CD14-positive monocyte (primary cell): Measurements from ENCODE around the gene CHST11. TPM values are rescaled to one million over a fixed set of nuclear protein-coding genes. Genes with fewer than 3 reads are reported as not detected.

ENCODE experiments used
- DNase-seq, 3 donors: peaks; one replicate each; pipeline ENCODE4 v3.0.0-alpha.2; 2011 to 2022
- H2AFZ ChIP-seq: 2 replicates; pipeline ENCODE4 v1.6.0; 2012; ENCODE audit warnings: mild to moderate bottlenecking, low read depth, low read length, inconsistent platforms; ENCODE audit not compliant: insufficient read depth, poor library complexity, severe bottlenecking
- H3K27ac ChIP-seq, 2 donors: 1 replicate in 1 of 2; 2 replicates in 1 of 2; pipeline ENCODE4 v1.5.1; 2012 to 2013; ENCODE audit warnings: low read length in 2 of 2, control low read depth in 1 of 2, inconsistent platforms in 1 of 2, low read depth in 1 of 2, mild to moderate bottlenecking in 1 of 2
- H3K27me3 ChIP-seq, 2 donors: one replicate each; pipeline versions ENCODE4 v1.6.0 to v1.6.1; 2011 to 2013; ENCODE audit warnings: low read length in 2 of 2; ENCODE audit not compliant: control insufficient read depth in 2 of 2, insufficient read depth in 2 of 2
- H3K36me3 ChIP-seq, 2 donors: replicated peaks in 1 of 2; 1 replicate in 1 of 2; 2 replicates in 1 of 2; pipeline versions ENCODE4 v1.5.1 to v1.6.1; 2012 to 2013; ENCODE audit warnings: low read length in 2 of 2, control low read depth in 1 of 2, inconsistent platforms in 1 of 2, mild to moderate bottlenecking in 1 of 2; ENCODE audit not compliant: insufficient read depth in 2 of 2, control insufficient read depth in 1 of 2
- H3K4me1 ChIP-seq, 2 donors: 1 replicate in 1 of 2; 2 replicates in 1 of 2; pipeline versions ENCODE4 v1.5.1 to v1.6.1; 2012 to 2013; ENCODE audit warnings: low read length in 2 of 2, control low read depth in 1 of 2, inconsistent platforms in 1 of 2, mild to moderate bottlenecking in 1 of 2, moderate library complexity in 1 of 2; ENCODE audit not compliant: insufficient read depth in 2 of 2, control insufficient read depth in 1 of 2
- H3K4me2 ChIP-seq: replicated peaks from 2 replicates; pipeline ENCODE3; 2012; ENCODE audit warnings: low read length, moderate library complexity, mild to moderate bottlenecking; ENCODE audit not compliant: poor library complexity, severe bottlenecking; ENCODE audit errors: extremely low read depth
- H3K4me3 ChIP-seq, 3 experiments: fragments of 200-600 bp in 1 of 3; sonication (generic) in 1 of 3; replicated peaks in 1 of 3; 1 replicate in 2 of 3; 2 replicates in 1 of 3; pipeline ENCODE4 v1.5.1; 2011 to 2013; ENCODE audit warnings: low read length in 3 of 3, mild to moderate bottlenecking in 3 of 3, control low read depth in 2 of 3, low read depth in 2 of 3, inconsistent platforms in 1 of 3, moderate library complexity in 1 of 3
- H3K79me2 ChIP-seq: 2 replicates; pipeline ENCODE4 v1.6.0; 2012; ENCODE audit warnings: mild to moderate bottlenecking, control low read depth, inconsistent platforms, low read length, moderate library complexity; ENCODE audit not compliant: insufficient read depth
- H3K9ac ChIP-seq: 2 replicates; pipeline ENCODE4 v1.6.0; 2017; ENCODE audit warnings: low read length, mild to moderate bottlenecking; ENCODE audit not compliant: insufficient read depth, poor library complexity, severe bottlenecking
- H3K9me3 ChIP-seq, 2 donors: replicated peaks in 1 of 2; 1 replicate in 1 of 2; 2 replicates in 1 of 2; pipeline versions ENCODE4 v1.5.1 to v1.6.1; 2012 to 2013; ENCODE audit warnings: low read length in 2 of 2, control low read depth in 1 of 2; ENCODE audit not compliant: control insufficient read depth in 1 of 2, insufficient read depth in 1 of 2
- H4K20me1 ChIP-seq: 2 replicates; pipeline ENCODE4 v1.6.0; 2012; ENCODE audit warnings: mild to moderate bottlenecking, low read length, control low read depth, moderate library complexity; ENCODE audit not compliant: insufficient read depth
- H3K27ac Mint-ChIP-seq, 7 donors: one replicate each; pipeline ENCODE4 v1.8.0; 2020; ENCODE audit warnings: mild to moderate bottlenecking in 7 of 7, mixed read lengths in 7 of 7, moderate library complexity in 6 of 7, inconsistent platforms in 2 of 7
- H3K27me3 Mint-ChIP-seq, 3 donors: one replicate each; pipeline ENCODE4 v1.8.0; 2021 to 2022; ENCODE audit warnings: low read depth in 3 of 3, mild to moderate bottlenecking in 3 of 3, mixed read lengths in 3 of 3, moderate library complexity in 3 of 3, inconsistent platforms in 1 of 3
- H3K36me3 Mint-ChIP-seq, 2 donors: one replicate each; pipeline ENCODE4 v1.8.0; 2020; ENCODE audit warnings: mixed read lengths in 2 of 2, inconsistent platforms in 1 of 2, mild to moderate bottlenecking in 1 of 2
- H3K4me1 Mint-ChIP-seq: one replicate; pipeline ENCODE4 v1.8.0; 2020; ENCODE audit warnings: mild to moderate bottlenecking, mixed read lengths
- H3K4me3 Mint-ChIP-seq, 2 donors: one replicate each; pipeline ENCODE4 v1.8.0; 2020; ENCODE audit warnings: mild to moderate bottlenecking in 2 of 2, mixed read lengths in 2 of 2, moderate library complexity in 1 of 2
- H3K9me3 Mint-ChIP-seq, 7 donors: one replicate each; pipeline ENCODE4 v1.8.0; 2020 to 2022; ENCODE audit warnings: mixed read lengths in 7 of 7, mild to moderate bottlenecking in 6 of 7, moderate library complexity in 6 of 7, inconsistent platforms in 2 of 7
- CTCF ChIP-seq: fragments of 200-600 bp; IDR thresholded peaks from one replicate; pipeline ENCODE4 v1.8.0; 2022; ENCODE audit warnings: antibody characterized with exemption, mild to moderate bottlenecking
- WGBS: methylation state at CpG from one replicate; pipeline ENCODE4 v1.1.5; 2013; ENCODE audit warnings: missing lambda C conversion rate; ENCODE audit not compliant: insufficient coverage; 5-methylcytosine and 5-hydroxymethylcytosine counted together
- intact Hi-C, 2 donors: fragments of 100-400 bp; cut with micrococcal nuclease; formaldehyde crosslinking; loops; one replicate each; pipeline versions ENCODE4 v1.15.0 to v1.15.1; 2023
- polyA plus RNA-seq, 3 donors: library from polyadenylated mRNA; depleted of rRNA in 1 of 3; unstranded in 2 of 3; stranded (reverse) in 1 of 3; fragments of 300-500 nt in 2 of 3; fragments of >200 nt in 1 of 3; fragmentation: Illumina TruSeq in 2 of 3; gene quantifications; 1 replicate in 2 of 3; 2 replicates in 1 of 3; pipeline ENCODE4 v1.2.3, GENCODE V29; 2012 to 2021

CHST11 gene
- polyA plus RNA-seq, 3 donors = 44.4 to 66.6 (median 48.4) TPM

DNA sequence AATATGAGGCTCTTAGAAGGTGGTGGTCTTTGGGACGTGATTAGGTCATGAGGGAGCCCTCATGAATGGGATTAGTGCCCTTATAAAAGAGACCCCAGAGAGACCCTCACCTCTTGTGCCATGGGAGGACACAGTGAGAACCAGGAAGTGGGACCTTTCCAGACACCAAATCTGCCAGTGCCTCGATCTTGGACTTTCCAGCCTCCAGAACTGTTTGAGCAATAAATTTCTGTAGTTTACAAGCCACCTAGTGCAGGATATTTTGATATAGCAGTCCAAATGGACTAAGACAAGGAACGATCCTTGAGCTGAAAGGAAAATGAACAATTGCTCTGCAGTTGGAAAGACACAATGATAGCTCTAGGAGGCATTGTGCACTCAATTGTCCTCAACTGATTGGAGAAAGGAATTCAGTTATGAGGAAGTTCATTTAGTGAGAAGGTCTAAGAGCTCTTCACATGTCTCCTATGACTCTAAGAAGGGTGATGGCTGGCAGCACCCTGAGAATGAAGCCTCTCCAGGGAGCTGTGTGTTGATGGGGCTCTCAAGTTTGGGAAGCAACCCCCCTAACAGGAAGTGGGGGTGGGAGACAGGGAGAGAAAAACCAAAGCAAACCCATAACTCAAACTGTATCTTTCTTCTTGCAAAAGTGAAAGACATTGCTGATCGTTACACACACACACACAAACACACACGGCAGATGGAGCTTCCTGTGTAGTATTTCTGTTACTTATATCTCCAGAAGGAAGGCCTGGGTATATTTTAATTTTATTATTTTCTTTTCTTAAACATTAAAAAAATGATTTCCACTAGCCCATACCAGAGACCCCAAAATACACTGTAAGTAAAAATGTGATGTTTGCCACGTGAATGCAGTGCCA, 21.0 kb downstream of the CHST11 start:
- H3K27me3 ChIP-seq = no peaks in the 10 kb centered on the region
- Mint-ChIP-seq H3K4me3 (peak overlapping the region; percentile 80 to 91), H3K27ac (peak overlapping the region; percentile 89 to 96 (median 93)), H3K36me3 (peaks cover 17 to 28% of the 10 kb centered on the region in 2 donors), H3K9me3 (no peaks in the 10 kb centered on the region), H3K4me1 (peaks cover 86% of the 10 kb centered on the region), H3K27me3 (peaks cover 0 to 5% (median 0%) of the 10 kb centered on the region in 3 donors)
- peak overlapping the region; percentile 29 to 65 (median 46) for H3K4me3 ChIP-seq
- H3K79me2 ChIP-seq = peaks cover 97% of the 10 kb centered on the region
- peak overlapping the region; percentile 35 to 73 for H3K27ac ChIP-seq
- peak overlapping the region; percentile 74 for H3K4me2 ChIP-seq
- intact Hi-C loops = loop anchor here in 1 of 2 donors (2.0 kb wide), 1 partner anchor 13 kb away; no protein-coding TSS in a partner anchor
- WGBS = 0% methylated on average over 1 of the region's 6 CpGs
- no peak overlapping the region for H3K9ac ChIP-seq
- H2AFZ ChIP-seq = no peak overlapping the region
- TF ChIP-seq CTCF = no peak
- peaks cover 93% of the 10 kb centered on the region for H4K20me1 ChIP-seq
- peak in 2 of 3 donors; percentile 52 to 58 for DNase-seq
- no peaks in the 10 kb centered on the region for H3K9me3 ChIP-seq
- H3K36me3 ChIP-seq = peaks cover 0 to 1% of the 10 kb centered on the region in 2 donors
- H3K4me1 ChIP-seq = peaks cover 64 to 67% of the 10 kb centered on the region in 2 donors

DNA sequence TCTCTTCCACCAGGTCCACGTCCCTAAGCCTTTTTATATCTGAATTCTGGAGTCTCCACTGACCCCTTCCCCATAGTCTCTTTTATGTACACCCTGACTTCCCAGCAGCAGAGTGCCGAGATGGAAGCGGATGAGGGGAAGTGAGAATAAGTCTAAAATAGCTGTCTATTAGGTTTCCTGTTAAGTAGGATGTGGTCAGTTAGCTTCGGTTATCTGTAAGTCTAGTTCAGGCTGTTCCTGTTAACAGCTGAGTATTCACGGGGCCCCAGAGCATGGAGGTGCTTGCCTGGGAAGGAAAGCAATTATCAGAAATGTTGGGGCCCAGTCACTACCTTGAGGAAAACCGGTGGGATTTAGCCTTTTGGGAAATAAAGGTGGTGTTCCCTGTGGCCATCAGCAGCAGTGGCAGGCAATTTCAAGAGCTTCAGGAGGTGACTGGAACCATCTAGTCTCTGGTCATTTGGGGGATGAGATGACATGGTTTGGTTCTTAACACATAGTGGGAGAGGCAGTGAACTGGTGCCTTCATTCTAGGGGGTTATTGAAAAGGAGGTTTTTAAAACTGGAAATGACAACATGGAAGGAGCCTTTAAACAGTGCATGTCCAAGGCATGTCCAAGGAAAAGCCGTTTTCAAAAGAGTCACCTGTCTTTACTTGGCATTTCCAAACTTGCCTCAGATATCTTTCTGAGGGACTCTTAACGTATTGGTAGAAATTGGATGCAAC, 21.8 kb downstream of the CHST11 start:
- peak overlapping the region; percentile 74 for H3K4me2 ChIP-seq
- peak overlapping the region; percentile 29 to 65 (median 46) for H3K4me3 ChIP-seq
- H3K4me1 ChIP-seq = peaks cover 57 to 59% of the 10 kb centered on the region in 2 donors
- H3K36me3 ChIP-seq = peaks cover 2 to 10% of the 10 kb centered on the region in 2 donors
- H3K9me3 ChIP-seq = no peaks in the 10 kb centered on the region
- no peak overlapping the region for H2AFZ ChIP-seq
- H3K79me2 ChIP-seq = peaks cover 97% of the 10 kb centered on the region
- no peaks in the 10 kb centered on the region for H3K9me3 Mint-ChIP-seq
- peak; percentile 68 to 81 (median 79) for DNase-seq
- peaks cover 93% of the 10 kb centered on the region for H4K20me1 ChIP-seq
- WGBS = 0% methylated on average over 5 of the region's 8 CpGs
- H3K27me3 ChIP-seq = no peaks in the 10 kb centered on the region
- H3K27me3 Mint-ChIP-seq = peaks cover 0 to 5% (median 0%) of the 10 kb centered on the region in 3 donors
- no peak for TF ChIP-seq CTCF
- H3K4me1 Mint-ChIP-seq = peaks cover 84% of the 10 kb centered on the region
- intact Hi-C loops = loop anchor here in 1 of 2 donors (2.0 kb wide), 1 partner anchor 14 kb away; no protein-coding TSS in a partner anchor
- no peak overlapping the region for H3K9ac ChIP-seq
- peak overlapping the region; percentile 5 to 73 for H3K27ac ChIP-seq
- H3K27ac Mint-ChIP-seq = peak overlapping the region; percentile 79 to 96 (median 93)
- H3K4me3 Mint-ChIP-seq = peak overlapping the region; percentile 80 to 91
- H3K36me3 Mint-ChIP-seq = peaks cover 25 to 36% of the 10 kb centered on the region in 2 donors
